OCI-LY7 (cell line): Measurements from ENCODE around the gene SIL1.

ENCODE experiments used
- EZH2phosphoT487 ChIP-seq: fragments of 200-600 bp; sonication (generic); IDR thresholded peaks from 2 replicates; pipeline ENCODE4 v1.6.1; 2018; ENCODE audit warnings: low read depth, borderline replicate concordance, mild to moderate bottlenecking, mixed run types, antibody characterized with exemption, low read length, moderate library complexity, mixed read lengths
- TF ChIP-seq, protein P1 (sequence below): fragments of 200-600 bp; sonication (generic); conservative IDR thresholded peaks from 2 replicates; pipeline ENCODE4 v1.5.1; 2014; ENCODE audit warnings: mild to moderate bottlenecking, antibody characterized with exemption, low read length, moderate library complexity, mixed read lengths

DNA sequence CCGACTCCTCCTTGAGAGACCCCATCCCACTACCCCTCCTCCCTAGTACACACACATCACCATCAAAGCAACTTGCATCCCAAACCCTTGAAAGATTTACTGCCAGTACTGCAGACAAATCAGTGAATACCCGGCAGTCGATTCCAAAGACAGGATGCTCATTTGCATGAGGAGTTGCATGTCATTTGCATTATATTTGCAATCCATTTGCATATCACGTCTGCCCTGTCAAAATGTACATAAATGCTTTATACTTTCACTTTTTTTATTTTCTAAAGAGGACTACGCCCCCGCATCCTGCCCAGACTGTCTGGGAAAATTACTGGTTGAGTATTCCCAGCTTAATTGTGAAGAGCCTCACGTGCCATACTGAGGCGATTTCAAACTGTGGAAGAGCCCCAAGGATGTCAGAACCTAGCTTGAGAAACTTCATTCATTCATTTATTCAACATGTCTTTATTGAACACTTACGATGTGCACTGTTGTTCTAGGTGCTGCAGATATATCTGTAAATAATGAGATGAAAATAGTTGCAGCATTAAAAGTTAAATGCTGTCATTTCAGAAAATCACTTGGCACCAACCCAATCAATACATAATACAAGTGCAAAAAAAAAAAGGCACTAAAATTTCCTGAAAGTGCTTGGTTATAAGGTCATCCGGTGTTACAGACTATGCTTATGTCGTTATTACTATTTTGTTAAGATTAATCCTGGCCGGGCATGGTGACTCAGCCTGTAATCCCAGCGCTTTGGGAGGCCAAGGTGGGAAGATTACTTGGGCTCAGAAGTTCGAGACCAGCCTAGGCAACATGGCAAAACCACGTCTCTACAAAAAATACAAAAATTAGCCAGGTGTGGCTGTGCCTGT lies 17.2 kb upstream of the SIL1 start:
- TF ChIP-seq, protein P1, sequence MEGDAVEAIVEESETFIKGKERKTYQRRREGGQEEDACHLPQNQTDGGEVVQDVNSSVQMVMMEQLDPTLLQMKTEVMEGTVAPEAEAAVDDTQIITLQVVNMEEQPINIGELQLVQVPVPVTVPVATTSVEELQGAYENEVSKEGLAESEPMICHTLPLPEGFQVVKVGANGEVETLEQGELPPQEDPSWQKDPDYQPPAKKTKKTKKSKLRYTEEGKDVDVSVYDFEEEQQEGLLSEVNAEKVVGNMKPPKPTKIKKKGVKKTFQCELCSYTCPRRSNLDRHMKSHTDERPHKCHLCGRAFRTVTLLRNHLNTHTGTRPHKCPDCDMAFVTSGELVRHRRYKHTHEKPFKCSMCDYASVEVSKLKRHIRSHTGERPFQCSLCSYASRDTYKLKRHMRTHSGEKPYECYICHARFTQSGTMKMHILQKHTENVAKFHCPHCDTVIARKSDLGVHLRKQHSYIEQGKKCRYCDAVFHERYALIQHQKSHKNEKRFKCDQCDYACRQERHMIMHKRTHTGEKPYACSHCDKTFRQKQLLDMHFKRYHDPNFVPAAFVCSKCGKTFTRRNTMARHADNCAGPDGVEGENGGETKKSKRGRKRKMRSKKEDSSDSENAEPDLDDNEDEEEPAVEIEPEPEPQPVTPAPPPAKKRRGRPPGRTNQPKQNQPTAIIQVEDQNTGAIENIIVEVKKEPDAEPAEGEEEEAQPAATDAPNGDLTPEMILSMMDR: no peak
- TF ChIP-seq EZH2phosphoT487: no peak
